Measurements from ENCODE around the gene EXD3.

- TF ChIP-seq ELK1 (IDR thresholded peaks at IDR 0.05; ENCODE audit: borderline replicate concordance, low read depth, low read length) (no peak), RAD21 (IDR thresholded peaks at IDR 0.05; ENCODE audit: low read length) (no peak), CHD1 (IDR thresholded peaks at IDR 0.05; ENCODE audit: low read depth, low read length) (no peak), CTCF (conservative IDR thresholded peaks at IDR 0.05; ENCODE audit: low read depth, low read length) (no peak), POLR2A (IDR thresholded peaks at IDR 0.05; ENCODE audit: low read depth, low read length) (no peak), USF2 (IDR thresholded peaks at IDR 0.05; ENCODE audit: low read depth, low read length) (no peak), RFX5 (IDR thresholded peaks at IDR 0.05; ENCODE audit: low read depth, low read length) (no peak), NFE2L2 (IDR thresholded peaks at IDR 0.05; ENCODE audit: low read depth, low read length) (no peak), CEBPB (IDR thresholded peaks at IDR 0.05; ENCODE audit: low read depth, low read length) (no peak), MAZ (IDR thresholded peaks at IDR 0.05; ENCODE audit: borderline replicate concordance, low read depth, low read length) (no peak)
Measured at GRCh38 chr9:137375321-137376058, 47.5 kb downstream of the EXD3 start.

All from IMR-90 (cell line).